Panc1 (cell line): ENCODE measurements around the gene NEMP1.

ENCODE experiments used
- CTCF ChIP-seq: fragments of 450-650 bp; IDR thresholded peaks from 2 replicates; pipeline ENCODE4 v1.5.1; 2017; ENCODE audit warnings: mild to moderate bottlenecking
- POLR2AphosphoS5 ChIP-seq: IDR thresholded peaks from 2 replicates; pipeline ENCODE4 v1.6.1; 2012; ENCODE audit warnings: mild to moderate bottlenecking, low read depth, low read length, moderate library complexity

DNA sequence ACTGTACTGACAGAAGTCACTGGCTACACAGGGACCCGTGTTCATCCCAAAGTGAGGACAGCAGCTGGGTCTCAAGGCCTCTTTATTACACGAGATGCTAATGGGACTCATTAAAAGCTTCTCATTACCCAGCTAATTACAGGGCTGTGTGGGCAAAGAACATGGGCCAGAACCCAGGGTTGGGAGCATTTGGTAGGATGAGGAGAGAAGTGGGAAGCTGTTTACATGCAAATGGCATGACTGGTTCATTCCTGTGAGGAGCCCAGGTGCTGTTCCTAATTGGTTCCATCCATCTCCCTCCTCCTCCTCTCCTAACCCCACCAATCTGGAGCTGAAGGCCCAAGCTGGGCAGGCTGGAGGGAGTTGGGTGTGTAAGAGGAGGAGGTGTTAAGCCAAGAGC lies 53.4 kb downstream of the NEMP1 start:
- TF ChIP-seq CTCF: no peak
- TF ChIP-seq POLR2AphosphoS5: no peak
